Smooth muscle cell (in vitro differentiated cells): ENCODE results near the gene PRSS57. TPM values are rescaled to one million over a fixed set of nuclear protein-coding genes. Genes with fewer than 3 reads are reported as not detected.

Experiments used
- DNase-seq: peaks from one replicate; lab custom pipeline; 2025; ENCODE audit not compliant: unreplicated experiment; lab: John Stamatoyannopoulos, UW
- H2AFZ ChIP-seq: fragments of 200-600 bp; sonication (generic); 2 replicates; pipeline ENCODE4 v1.6.0; 2016; ENCODE audit warnings: antibody characterized with exemption, low read depth, mild to moderate bottlenecking
- H3F3A ChIP-seq: fragments of 200-600 bp; sonication (generic); 2 replicates; pipeline ENCODE4 v1.6.0; 2017; ENCODE audit warnings: antibody characterized with exemption, low read depth
- H3K27ac ChIP-seq: fragments of 200-600 bp; sonication (generic); 2 replicates; pipeline ENCODE4 v1.5.1; 2016; ENCODE audit warnings: low read depth, mild to moderate bottlenecking
- H3K27me3 ChIP-seq: fragments of 200-600 bp; sonication (generic); 2 replicates; pipeline ENCODE4 v1.6.1; 2016; ENCODE audit warnings: low read depth, mild to moderate bottlenecking
- H3K36me3 ChIP-seq: fragments of 200-600 bp; sonication (generic); 2 replicates; pipeline ENCODE4 v1.5.1; 2016; ENCODE audit warnings: low read depth
- H3K4me1 ChIP-seq: fragments of 200-600 bp; sonication (generic); 2 replicates; pipeline ENCODE4 v1.5.1; 2016; ENCODE audit warnings: low read depth
- H3K4me2 ChIP-seq: fragments of 200-600 bp; sonication (generic); 2 replicates; pipeline ENCODE4 v1.6.0; 2016; ENCODE audit warnings: mild to moderate bottlenecking
- H3K4me3 ChIP-seq: fragments of 200-600 bp; sonication (generic); 2 replicates; pipeline ENCODE4 v1.5.1; 2016; ENCODE audit warnings: mild to moderate bottlenecking
- H3K79me2 ChIP-seq: fragments of 200-600 bp; sonication (generic); 2 replicates; pipeline ENCODE4 v1.6.0; 2016; ENCODE audit warnings: low read depth, mild to moderate bottlenecking
- H3K9ac ChIP-seq: fragments of 200-600 bp; sonication (generic); 2 replicates; pipeline ENCODE4 v1.6.0; 2016; ENCODE audit warnings: low read depth
- H3K9me3 ChIP-seq: fragments of 200-600 bp; sonication (generic); replicated peaks from 2 replicates; pipeline ENCODE4 v1.5.1; 2016; ENCODE audit warnings: low read depth
- H4K20me1 ChIP-seq: fragments of 200-600 bp; sonication (generic); 2 replicates; pipeline ENCODE4 v1.6.0; 2016; ENCODE audit warnings: low read depth
- CTCF ChIP-seq: fragments of 200-600 bp; sonication (generic); IDR thresholded peaks from 2 replicates; pipeline ENCODE4 v1.5.1; 2017; ENCODE audit warnings: borderline replicate concordance, mild to moderate bottlenecking, antibody characterized with exemption; ENCODE audit not compliant: insufficient read depth, poor library complexity, severe bottlenecking
- WGBS: methylation state at CpG from one replicate; pipeline ENCODE4 v1.1.7; 2016; ENCODE audit warnings: low lambda C conversion rate; 5-methylcytosine and 5-hydroxymethylcytosine counted together
- polyA plus RNA-seq: library from polyadenylated mRNA; unstranded; fragments of >200 nt; fragmentation: Nextera tagmentation; extraction: Ambion mirVana; gene quantifications from 2 replicates; pipeline ENCODE4 v1.2.1, GENCODE V29; 2016
- total RNA-seq: library from RNA; depleted of rRNA; stranded (reverse); fragments of >200 nt; gene quantifications from 2 replicates; pipeline ENCODE4 v1.2.3, GENCODE V29; 2014

Gene PRSS57
- total and polyA plus RNA-seq, 2 experiments from 2014 or later = not detected

GRCh38 chr19:662207-662961 is 32.9 kb downstream of the PRSS57 start:
- under 1% methylated on average over 73 of the region's 81 CpGs for WGBS
- Histone ChIP-seq H4K20me1 (peaks cover 52% of the 10 kb centered on the region), H3K4me2 (peak overlapping the region; percentile 99), H3K4me1 (peaks cover 15% of the 10 kb centered on the region), H3K27ac (peak overlapping the region; percentile 92), H3K36me3 (no peaks in the 10 kb centered on the region), H3K79me2 (peaks cover 59% of the 10 kb centered on the region), H3K9ac (peak overlapping the region; percentile 87), H2AFZ (no peak overlapping the region), H3K27me3 (no peaks in the 10 kb centered on the region), H3F3A (peaks cover 8% of the 10 kb centered on the region), H3K4me3 (peak overlapping the region; percentile 91), H3K9me3 (no peaks in the 10 kb centered on the region)
- TF ChIP-seq CTCF = no peak
- no peak for DNase-seq

GRCh38 chr19:661427-662196 is 33.6 kb downstream of the PRSS57 start:
- DNase-seq = no peak

DNA sequence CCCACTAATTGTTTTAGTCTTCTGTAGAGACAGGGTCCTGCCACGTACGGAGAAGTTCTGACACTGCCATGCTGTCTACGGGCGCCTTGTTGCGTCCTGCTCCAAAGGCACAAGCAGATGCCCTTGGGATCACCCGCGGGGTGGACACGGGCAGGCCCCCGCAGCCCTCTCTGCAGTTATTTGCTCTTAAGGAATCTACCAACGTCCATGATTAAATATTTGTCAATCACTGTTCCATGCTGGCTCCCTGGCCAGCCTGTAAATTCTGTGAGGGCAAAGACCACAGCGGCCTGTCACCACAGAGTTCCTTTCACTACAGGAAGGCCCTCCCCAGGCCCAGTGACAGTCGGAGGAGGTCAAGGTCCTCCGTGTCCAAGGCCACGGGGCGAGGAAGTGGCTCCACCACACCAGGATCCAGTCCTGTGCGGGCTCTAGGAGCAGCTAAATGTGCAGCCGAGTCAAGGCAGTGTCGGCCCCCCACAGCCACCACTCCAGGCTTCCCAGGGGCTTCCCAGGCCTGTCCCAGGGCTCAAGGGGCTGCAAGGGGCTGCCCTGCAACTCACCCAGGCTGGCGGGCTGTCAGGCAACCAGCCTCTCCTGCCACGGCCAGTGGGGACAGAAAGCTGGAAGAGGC is 34.3 kb downstream of the PRSS57 start:
- Histone ChIP-seq H3K9ac (peak overlapping the region; percentile 87), H2AFZ (no peak overlapping the region), H3K4me1 (peaks cover 15% of the 10 kb centered on the region), H4K20me1 (peaks cover 67% of the 10 kb centered on the region), H3K27ac (peak overlapping the region; percentile 92), H3K4me3 (peak overlapping the region; percentile 91), H3K79me2 (peaks cover 74% of the 10 kb centered on the region), H3F3A (peaks cover 8% of the 10 kb centered on the region), H3K9me3 (no peaks in the 10 kb centered on the region), H3K4me2 (peak overlapping the region; percentile 99), H3K36me3 (no peaks in the 10 kb centered on the region), H3K27me3 (no peaks in the 10 kb centered on the region)
- DNase-seq = no peak
- no peak for TF ChIP-seq CTCF
- 86% methylated on average over 20 of the region's 20 CpGs for WGBS

More at GRCh38 chr19:661427-662196, 33.6 kb downstream of the PRSS57 start:
- Histone ChIP-seq H2AFZ (no peak overlapping the region), H3K9me3 (no peaks in the 10 kb centered on the region), H3K9ac (peak overlapping the region; percentile 87), H3K4me1 (peaks cover 15% of the 10 kb centered on the region), H3K4me3 (peak overlapping the region; percentile 91), H3K79me2 (peaks cover 67% of the 10 kb centered on the region), H3K4me2 (peak overlapping the region; percentile 99), H4K20me1 (peaks cover 60% of the 10 kb centered on the region), H3K27ac (peak overlapping the region; percentile 92), H3F3A (peaks cover 8% of the 10 kb centered on the region), H3K36me3 (no peaks in the 10 kb centered on the region), H3K27me3 (no peaks in the 10 kb centered on the region)
- whole genome bisulfite sequencing = 47% methylated on average over 30 of the region's 31 CpGs
- no peak for TF ChIP-seq CTCF
